ENCODE results near the gene SIX5.
A peak's percentile ranks its signal among the peaks of the same experiment; 100 is the strongest.
"Not testable (repeated sequence)": the region's sequence is repeated elsewhere in the genome, so short reads cannot be mapped to it uniquely, and the experiment has no call there.

SIX5 gene

GRCh38 chr19:45752639-45753038, 16.4 kb downstream of the SIX5 start:
- DNase-seq: no peak

- not testable (repeated sequence) for DNase-seq
Measured at GRCh38 chr19:45751483-45751882, 17.6 kb downstream of the SIX5 start.

GRCh38 chr19:45747513-45747912, 21.5 kb downstream of the SIX5 start:
- no peak for DNase-seq

- no peak for DNase-seq
Measured at GRCh38 chr19:45746866-45747265, 22.2 kb downstream of the SIX5 start.

GRCh38 chr19:45745606-45746005, 23.4 kb downstream of the SIX5 start:
- DNase-seq: no peak

GRCh38 chr19:45742969-45743368, 26.1 kb downstream of the SIX5 start:
- DNase-seq: no peak

- no peak for DNase-seq
Measured at GRCh38 chr19:45739498-45740439, 29.3 kb downstream of the SIX5 start.

GRCh38 chr19:45733160-45733810, 35.8 kb downstream of the SIX5 start, which contains the start of gene MEIOSIN:
Gene MEIOSIN (plus strand): TSS chr19:45733439. CDS start chr19:45735377, 1,938 bp downstream.
- no peak for DNase-seq

GRCh38 chr19:45730368-45731288, 38.4 kb downstream of the SIX5 start, which contains the start of gene FBXO46:
Gene FBXO46 (minus strand): TSS chr19:45730896. CDS start chr19:45713495, 17,401 bp downstream.
- DNase-seq: peak; percentile 98

GRCh38 chr19:45729800-45730290, 39.2 kb downstream of the SIX5 start:
- no peak for DNase-seq

- DNase-seq: not testable (repeated sequence)
Measured at GRCh38 chr19:45728683-45729082, 40.4 kb downstream of the SIX5 start.

GRCh38 chr19:45720065-45720464, 49.0 kb downstream of the SIX5 start:
- not testable (repeated sequence) for DNase-seq

- no peak for DNase-seq
Measured at GRCh38 chr19:45717983-45718650, 50.9 kb downstream of the SIX5 start.

- DNase-seq: peak; percentile 99
Measured at GRCh38 chr19:45717131-45717982, 51.7 kb downstream of the SIX5 start.

GRCh38 chr19:45716359-45717130, 52.5 kb downstream of the SIX5 start:
- peak; percentile 53 for DNase-seq

- no peak for DNase-seq
Measured at GRCh38 chr19:45715139-45715538, 53.9 kb downstream of the SIX5 start.

All from DMS79 treated with DMSO at 0.1 percent for 48 hours (cell line).